GM12875 (cell line): ENCODE data around the gene CAPRIN1.

Source experiments
- H3K4me3 ChIP-seq: one replicate; pipeline ENCODE4 v1.5.1; 2011; ENCODE audit warnings: low read depth, low read length, control low read depth
- CTCF ChIP-seq: IDR thresholded peaks from 2 replicates; pipeline ENCODE4 v1.5.1; 2011; ENCODE audit warnings: low read depth, mild to moderate bottlenecking, control low read depth, inconsistent platforms, low read length, moderate library complexity, borderline replicate concordance; ENCODE audit not compliant: insufficient read depth

Gene CAPRIN1

GRCh38 chr11:34145847-34146381, 94.4 kb downstream of the CAPRIN1 start:
- no peak overlapping the region for H3K4me3 ChIP-seq
- no peak for TF ChIP-seq CTCF

- H3K4me3 ChIP-seq, result no peak overlapping the region
- TF ChIP-seq CTCF, result no peak
Observed at GRCh38 chr11:34146411-34146810, 94.9 kb downstream of the CAPRIN1 start.

- no peak for TF ChIP-seq CTCF
- no peak overlapping the region for H3K4me3 ChIP-seq
Observed at GRCh38 chr11:34146866-34147265, 95.3 kb downstream of the CAPRIN1 start.

GRCh38 chr11:34147581-34147980, 96.0 kb downstream of the CAPRIN1 start:
- H3K4me3 ChIP-seq, result no peak overlapping the region
- no peak for TF ChIP-seq CTCF

- H3K4me3 ChIP-seq, result no peak overlapping the region
- no peak for TF ChIP-seq CTCF
Observed at GRCh38 chr11:34148504-34149165, 97.1 kb downstream of the CAPRIN1 start.

- no peak overlapping the region for H3K4me3 ChIP-seq
Observed at GRCh38 chr11:34149274-34149673, 97.7 kb downstream of the CAPRIN1 start.

More at GRCh38 chr11:34149274-34149673, 97.7 kb downstream of the CAPRIN1 start:
- no peak for TF ChIP-seq CTCF
